H9 (cell line): ENCODE data around the gene NUDT14. TPM values are rescaled to one million over a fixed set of nuclear protein-coding genes. Genes with fewer than 3 reads are reported as not detected.

Experiments
- DNase-seq: peaks from one replicate; pipeline ENCODE4 v3.0.0-alpha.2; 2017
- H2AFZ ChIP-seq: one replicate; pipeline ENCODE4 v1.6.1; 2013; ENCODE audit warnings: mild to moderate bottlenecking, low read length, control low read depth, moderate library complexity
- H2AK5ac ChIP-seq: 2 replicates; pipeline ENCODE4 v1.6.1; 2013; ENCODE audit warnings: low read length, control low read depth, mixed read lengths; ENCODE audit not compliant: insufficient read length
- H2BK120ac ChIP-seq: one replicate; pipeline ENCODE4 v1.6.1; 2013; ENCODE audit warnings: low read depth, mild to moderate bottlenecking, low read length, control low read depth, inconsistent platforms; ENCODE audit not compliant: poor library complexity, severe bottlenecking
- H2BK12ac ChIP-seq: 2 replicates; pipeline ENCODE4 v1.6.1; 2013; ENCODE audit warnings: low read length, control low read depth, mixed read lengths, low read depth; ENCODE audit not compliant: insufficient read length
- H2BK15ac ChIP-seq: 2 replicates; pipeline ENCODE4 v1.6.1; 2013; ENCODE audit warnings: low read depth, low read length, control low read depth
- H2BK20ac ChIP-seq: one replicate; pipeline ENCODE4 v1.6.1; 2013; ENCODE audit warnings: low read depth, mild to moderate bottlenecking, low read length, control low read depth, inconsistent platforms; ENCODE audit not compliant: poor library complexity, severe bottlenecking
- H2BK5ac ChIP-seq: 2 replicates; pipeline ENCODE4 v1.6.1; 2013; ENCODE audit warnings: low read length, control low read depth, mixed read lengths; ENCODE audit not compliant: insufficient read length
- H3K14ac ChIP-seq: 2 replicates; pipeline ENCODE4 v1.6.1; 2013; ENCODE audit warnings: low read length, control low read depth; ENCODE audit not compliant: insufficient read depth
- H3K18ac ChIP-seq: 2 replicates; pipeline ENCODE4 v1.6.1; 2013; ENCODE audit warnings: low read depth, mild to moderate bottlenecking, mixed read lengths, low read length, control low read depth; ENCODE audit not compliant: insufficient read length
- H3K23ac ChIP-seq: 2 replicates; pipeline ENCODE4 v1.6.1; 2013; ENCODE audit warnings: low read length, control low read depth, mixed read lengths, low read depth; ENCODE audit not compliant: insufficient read length
- H3K23me2 ChIP-seq: 2 replicates; pipeline ENCODE4 v1.6.1; 2013; ENCODE audit warnings: low read depth, mild to moderate bottlenecking, mixed read lengths, low read length, control low read depth; ENCODE audit not compliant: insufficient read length, poor library complexity, severe bottlenecking
- H3K27ac ChIP-seq: 2 replicates; pipeline ENCODE4 v1.5.1; 2013; ENCODE audit warnings: low read length, control low read depth, mixed read lengths, low read depth; ENCODE audit not compliant: insufficient read length
- H3K27me3 ChIP-seq: 2 replicates; pipeline ENCODE4 v1.6.1; 2013; ENCODE audit warnings: low read length, control low read depth, inconsistent platforms; ENCODE audit not compliant: insufficient read depth
- H3K4ac ChIP-seq: 2 replicates; pipeline ENCODE4 v1.6.1; 2013; ENCODE audit warnings: low read depth, mild to moderate bottlenecking, control low read depth, inconsistent platforms, low read length, moderate library complexity
- H3K4me1 ChIP-seq: 2 replicates; pipeline ENCODE4 v1.6.1; 2013; ENCODE audit warnings: low read length, control low read depth, inconsistent platforms; ENCODE audit not compliant: insufficient read depth
- H3K4me2 ChIP-seq: 2 replicates; pipeline ENCODE4 v1.6.1; 2013; ENCODE audit warnings: low read length, control low read depth, mixed read lengths; ENCODE audit not compliant: insufficient read length, insufficient read depth
- H3K56ac ChIP-seq: 2 replicates; pipeline ENCODE4 v1.6.1; 2013; ENCODE audit warnings: low read depth, mild to moderate bottlenecking, mixed read lengths, low read length, control low read depth; ENCODE audit not compliant: insufficient read length
- H3K79me1 ChIP-seq: 2 replicates; pipeline ENCODE4 v1.6.1; 2013; ENCODE audit warnings: low read depth, mild to moderate bottlenecking, moderate library complexity, low read length, control low read depth, inconsistent platforms; ENCODE audit not compliant: insufficient read depth, poor library complexity, severe bottlenecking
- H3K79me2 ChIP-seq: 2 replicates; pipeline ENCODE4 v1.6.1; 2013; ENCODE audit warnings: low read length, control low read depth, inconsistent platforms; ENCODE audit not compliant: insufficient read depth
- H3K9ac ChIP-seq: 2 replicates; pipeline ENCODE4 v1.6.1; 2013; ENCODE audit warnings: low read length, control low read depth, mixed read lengths; ENCODE audit not compliant: insufficient read length; ENCODE audit errors: extremely low read depth
- H3K9me3 ChIP-seq: one replicate; pipeline ENCODE4 v1.6.1; 2013; ENCODE audit warnings: low read depth, low read length, inconsistent platforms; ENCODE audit not compliant: control insufficient read depth
- H3T11ph ChIP-seq: one replicate; pipeline ENCODE4 v1.6.1; 2013; ENCODE audit warnings: mild to moderate bottlenecking, low read length, control low read depth, inconsistent platforms
- H4K20me1 ChIP-seq: one replicate; pipeline ENCODE4 v1.6.1; 2013; ENCODE audit not compliant: control insufficient read depth, insufficient read length, insufficient read depth
- H4K5ac ChIP-seq: 2 replicates; pipeline ENCODE4 v1.6.1; 2013; ENCODE audit warnings: low read depth, mild to moderate bottlenecking, mixed read lengths, low read length, control low read depth; ENCODE audit not compliant: insufficient read length
- H4K8ac ChIP-seq: replicated peaks from 2 replicates; pipeline ENCODE4 v1.6.1; 2013; ENCODE audit warnings: low read length, control low read depth, mixed read lengths, low read depth; ENCODE audit not compliant: insufficient read length
- H4K91ac ChIP-seq: 2 replicates; pipeline ENCODE4 v1.6.1; 2013; ENCODE audit warnings: low read depth, mild to moderate bottlenecking, moderate library complexity, mixed read lengths, low read length, control low read depth; ENCODE audit not compliant: insufficient read length
- H3K27ac Mint-ChIP-seq, 3 experiments: 2 replicates in 2 of 3; 3 replicates in 1 of 3; pipeline ENCODE4 v1.8.0; 2020 to 2021; ENCODE audit warnings: mixed read lengths in 3 of 3, mild to moderate bottlenecking in 1 of 3, moderate library complexity in 1 of 3
- H3K27me3 Mint-ChIP-seq: 2 replicates; pipeline ENCODE4 v1.8.0; 2021; ENCODE audit warnings: low read depth, mild to moderate bottlenecking, moderate library complexity, mixed read lengths
- H3K36me3 Mint-ChIP-seq, 3 experiments: 2 replicates in 2 of 3; 3 replicates in 1 of 3; pipeline ENCODE4 v1.8.0; 2020 to 2021; ENCODE audit warnings: low read depth in 3 of 3, mixed read lengths in 3 of 3; ENCODE audit not compliant: insufficient read depth in 1 of 3
- H3K4me1 Mint-ChIP-seq, 2 experiments: 2 replicates each; pipeline ENCODE4 v1.8.0; 2020; ENCODE audit warnings: mixed read lengths in 2 of 2
- H3K4me3 Mint-ChIP-seq, 2 experiments: 2 replicates in 1 of 2; 3 replicates in 1 of 2; pipeline ENCODE4 v1.8.0; 2020 to 2021; ENCODE audit warnings: mild to moderate bottlenecking in 2 of 2, mixed read lengths in 2 of 2, moderate library complexity in 1 of 2
- H3K9me3 Mint-ChIP-seq, 2 experiments: 2 replicates in 1 of 2; 3 replicates in 1 of 2; pipeline ENCODE4 v1.8.0; 2020; ENCODE audit warnings: mild to moderate bottlenecking in 2 of 2, mixed read lengths in 2 of 2, moderate library complexity in 1 of 2
- WGBS: extraction: QIAGEN DNeasy Blood & Tissue Kit; methylation state at CpG from one replicate; pipeline ENCODE4 v1.1.7; 2013; ENCODE audit warnings: missing lambda C conversion rate, low lambda C conversion rate, mixed read lengths; ENCODE audit not compliant: insufficient read length; ENCODE audit errors: extremely low coverage; 5-methylcytosine and 5-hydroxymethylcytosine counted together
- total RNA-seq: library from RNA; stranded (reverse); gene quantifications from 2 replicates; pipeline ENCODE4 v1.2.1, GENCODE V29; 2021
- TF ChIP-seq, protein P1 (sequence below): fragments of 200-600 bp; sonication (generic); conservative IDR thresholded peaks from 3 replicates; pipeline ENCODE4 v1.8.0; 2021; ENCODE audit warnings: antibody characterized with exemption, mild to moderate bottlenecking

The NUDT14 gene
- total RNA-seq, 1 experiment from 2014 or later, result 41.1 TPM

- H3K79me2 ChIP-seq, result no peaks in the 10 kb centered on the region
- H3K4me1 ChIP-seq, result no peaks in the 10 kb centered on the region
- no peaks in the 10 kb centered on the region for H4K20me1 ChIP-seq
- TF ChIP-seq, protein P1, sequence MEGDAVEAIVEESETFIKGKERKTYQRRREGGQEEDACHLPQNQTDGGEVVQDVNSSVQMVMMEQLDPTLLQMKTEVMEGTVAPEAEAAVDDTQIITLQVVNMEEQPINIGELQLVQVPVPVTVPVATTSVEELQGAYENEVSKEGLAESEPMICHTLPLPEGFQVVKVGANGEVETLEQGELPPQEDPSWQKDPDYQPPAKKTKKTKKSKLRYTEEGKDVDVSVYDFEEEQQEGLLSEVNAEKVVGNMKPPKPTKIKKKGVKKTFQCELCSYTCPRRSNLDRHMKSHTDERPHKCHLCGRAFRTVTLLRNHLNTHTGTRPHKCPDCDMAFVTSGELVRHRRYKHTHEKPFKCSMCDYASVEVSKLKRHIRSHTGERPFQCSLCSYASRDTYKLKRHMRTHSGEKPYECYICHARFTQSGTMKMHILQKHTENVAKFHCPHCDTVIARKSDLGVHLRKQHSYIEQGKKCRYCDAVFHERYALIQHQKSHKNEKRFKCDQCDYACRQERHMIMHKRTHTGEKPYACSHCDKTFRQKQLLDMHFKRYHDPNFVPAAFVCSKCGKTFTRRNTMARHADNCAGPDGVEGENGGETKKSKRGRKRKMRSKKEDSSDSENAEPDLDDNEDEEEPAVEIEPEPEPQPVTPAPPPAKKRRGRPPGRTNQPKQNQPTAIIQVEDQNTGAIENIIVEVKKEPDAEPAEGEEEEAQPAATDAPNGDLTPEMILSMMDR, result no peak
- H3K4me2 ChIP-seq, result no peak overlapping the region
- no peak overlapping the region for H3K9ac ChIP-seq
- H3K36me3 Mint-ChIP-seq, result peaks cover 0 to 19% (median 10%) of the 10 kb centered on the region in 3 experiments; a peak in 4 of 7 replicates
- no peaks in the 10 kb centered on the region for H3K9me3 ChIP-seq
- H3K9me3 Mint-ChIP-seq, result peaks cover 6 to 17% of the 10 kb centered on the region in 2 experiments
- no peak overlapping the region for H3K4ac ChIP-seq
- WGBS, result no CpG with 5 or more reads among the region's 16 CpGs
- no peaks in the 10 kb centered on the region; the same call in 1 of the 2 replicates for H3K27me3 Mint-ChIP-seq
- no peaks in the 10 kb centered on the region for H3K79me1 ChIP-seq
- H3K4me1 Mint-ChIP-seq, result no peaks in the 10 kb centered on the region
- no peak overlapping the region for H2AK5ac ChIP-seq
- no peaks in the 10 kb centered on the region for H3K27me3 ChIP-seq
- H3K14ac ChIP-seq, result no peak overlapping the region
- no peak overlapping the region for H3K23ac ChIP-seq
- H3K27ac Mint-ChIP-seq, result peak overlapping the region in 1 of 3 experiments; percentile 80; a peak in 1 of 7 replicates
- no peak overlapping the region for H2AFZ ChIP-seq
- H3K4me3 Mint-ChIP-seq, result no peak overlapping the region; a peak in 1 of 5 replicates
- H3T11ph ChIP-seq, result no peak overlapping the region
- no peak overlapping the region for H2BK120ac ChIP-seq
- H2BK12ac ChIP-seq, result no peak overlapping the region
- H3K56ac ChIP-seq, result no peak overlapping the region
- H4K8ac ChIP-seq, result no peak overlapping the region
- H4K91ac ChIP-seq, result no peak overlapping the region
- H2BK20ac ChIP-seq, result no peak overlapping the region
- no peak overlapping the region for H3K27ac ChIP-seq
- H2BK5ac ChIP-seq, result no peak overlapping the region
- H4K5ac ChIP-seq, result no peak overlapping the region
- no peaks in the 10 kb centered on the region for H3K23me2 ChIP-seq
- DNase-seq, result peak; percentile 20
- H2BK15ac ChIP-seq, result no peak overlapping the region
- no peak overlapping the region for H3K18ac ChIP-seq
Observed at GRCh38 chr14:105144026-105144665, 37.0 kb downstream of the NUDT14 start.
